ENCODE data around the gene NAPSA.

The NAPSA gene

GRCh38 chr19:50313812-50314536, 51.5 kb downstream of the NAPSA start:
- DNase-seq = peak; percentile 81

GRCh38 chr19:50312967-50313811, 52.2 kb downstream of the NAPSA start:
- DNase-seq = no peak

- DNase-seq = peak; percentile 89
These were observed 53.5 kb downstream of the NAPSA start for GRCh38 chr19:50311723-50312635.

- no peak for DNase-seq
These were observed 54.5 kb downstream of the NAPSA start for GRCh38 chr19:50310759-50311465.

- DNase-seq = no peak
These were observed 55.9 kb downstream of the NAPSA start for GRCh38 chr19:50309396-50310125.

- DNase-seq = no peak
These were observed 56.4 kb downstream of the NAPSA start for GRCh38 chr19:50308991-50309390.

Data from islet precursor cell (in vitro differentiated cells).